Activated CD4-positive, CD25-positive, alpha-beta regulatory T cell treated with anti-CD3 and anti-CD28 coated beads, Interleukin-2, amount 50 U/mL, for 16 hours (primary cell): Measurements from ENCODE around the gene SPOCK1.

ENCODE experiments used
- DNase-seq: peaks from one replicate; pipeline ENCODE4 v3.0.0-alpha.2; 2020; ENCODE audit warnings: low read depth, low spot score

Gene SPOCK1

GRCh38 chr5:137199966-137200365, 299.2 kb downstream of the SPOCK1 start:
- no peak for DNase-seq

GRCh38 chr5:137199201-137199600, 299.9 kb downstream of the SPOCK1 start:
- no peak for DNase-seq

- no peak for DNase-seq
Measured at GRCh38 chr5:137195483-137195882, 303.6 kb downstream of the SPOCK1 start.

- no peak for DNase-seq
Measured at GRCh38 chr5:137194300-137194699, 304.8 kb downstream of the SPOCK1 start.

GRCh38 chr5:137192293-137192743, 306.8 kb downstream of the SPOCK1 start:
- no peak for DNase-seq

GRCh38 chr5:137191179-137191578, 307.9 kb downstream of the SPOCK1 start:
- no peak for DNase-seq

GRCh38 chr5:137190441-137190840, 308.7 kb downstream of the SPOCK1 start:
- DNase-seq, result no peak

GRCh38 chr5:137190031-137190430, 309.1 kb downstream of the SPOCK1 start:
- no peak for DNase-seq

GRCh38 chr5:137188566-137188965, 310.6 kb downstream of the SPOCK1 start:
- DNase-seq, result no peak

GRCh38 chr5:137186759-137187461, 312.2 kb downstream of the SPOCK1 start:
- DNase-seq, result no peak

- DNase-seq, result no peak
Measured at GRCh38 chr5:137185193-137185592, 313.9 kb downstream of the SPOCK1 start.

- no peak for DNase-seq
Measured at GRCh38 chr5:137184734-137185133, 314.4 kb downstream of the SPOCK1 start.

GRCh38 chr5:137182576-137182975, 316.6 kb downstream of the SPOCK1 start:
- no peak for DNase-seq

GRCh38 chr5:137181667-137182066, 317.5 kb downstream of the SPOCK1 start:
- no peak for DNase-seq

- no peak for DNase-seq
Measured at GRCh38 chr5:137179203-137179602, 319.9 kb downstream of the SPOCK1 start.

- no peak for DNase-seq
Measured at GRCh38 chr5:137176609-137177008, 322.5 kb downstream of the SPOCK1 start.

- DNase-seq, result no peak
Measured at GRCh38 chr5:137176126-137176525, 323.0 kb downstream of the SPOCK1 start.

- DNase-seq, result no peak
Measured at GRCh38 chr5:137174196-137174595, 324.9 kb downstream of the SPOCK1 start.

- no peak for DNase-seq
Measured at GRCh38 chr5:137172258-137172657, 326.9 kb downstream of the SPOCK1 start.

GRCh38 chr5:137167187-137167586, 331.9 kb downstream of the SPOCK1 start:
- no peak for DNase-seq

- no peak for DNase-seq
Measured at GRCh38 chr5:137164961-137165360, 334.2 kb downstream of the SPOCK1 start.

- DNase-seq, result no peak
Measured at GRCh38 chr5:137164536-137164935, 334.6 kb downstream of the SPOCK1 start.

GRCh38 chr5:137158691-137159090, 340.4 kb downstream of the SPOCK1 start:
- DNase-seq, result no peak

- no peak for DNase-seq
Measured at GRCh38 chr5:137156180-137156579, 342.9 kb downstream of the SPOCK1 start.
